ENCODE data around the gene NRXN2.

The NRXN2 gene

DNA sequence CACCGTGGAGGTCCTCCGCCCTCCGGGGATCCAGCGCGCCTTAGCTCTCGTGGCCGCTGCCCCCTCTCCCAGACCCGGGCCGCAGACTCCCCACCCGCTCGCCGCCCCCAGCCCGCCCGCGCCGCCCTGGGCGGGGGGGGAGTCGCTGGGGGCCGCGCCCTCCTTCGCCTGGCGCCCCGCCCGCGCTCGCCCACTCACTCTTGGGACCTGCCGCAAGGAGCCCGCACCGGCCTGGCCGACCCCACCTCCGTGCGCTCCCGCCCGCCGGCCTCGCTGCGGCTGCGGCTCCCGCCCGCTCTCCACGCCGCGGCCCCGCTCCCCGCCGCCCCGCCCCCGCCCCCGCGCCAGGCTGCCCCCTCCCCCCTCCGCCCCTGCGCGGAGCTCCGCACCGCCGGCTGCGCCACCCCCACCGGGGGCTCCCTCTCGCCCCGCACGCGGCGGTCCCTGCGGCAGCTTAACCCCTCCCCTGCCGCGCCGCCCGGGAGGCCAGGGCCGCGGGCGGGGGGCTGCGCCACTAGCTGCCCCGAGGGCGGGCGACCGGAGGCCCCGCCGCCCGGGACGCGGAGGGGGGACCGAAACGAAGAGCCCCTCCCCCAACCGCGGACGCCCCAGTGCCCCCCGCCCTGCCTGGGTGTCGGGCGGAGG is 21.7 kb upstream of the NRXN2 start:
- DNase-seq (ENCODE audit: extremely low read depth in 1 of 2, low read depth in 1 of 2): peak in 1 of 2 donors; percentile 40

DNA sequence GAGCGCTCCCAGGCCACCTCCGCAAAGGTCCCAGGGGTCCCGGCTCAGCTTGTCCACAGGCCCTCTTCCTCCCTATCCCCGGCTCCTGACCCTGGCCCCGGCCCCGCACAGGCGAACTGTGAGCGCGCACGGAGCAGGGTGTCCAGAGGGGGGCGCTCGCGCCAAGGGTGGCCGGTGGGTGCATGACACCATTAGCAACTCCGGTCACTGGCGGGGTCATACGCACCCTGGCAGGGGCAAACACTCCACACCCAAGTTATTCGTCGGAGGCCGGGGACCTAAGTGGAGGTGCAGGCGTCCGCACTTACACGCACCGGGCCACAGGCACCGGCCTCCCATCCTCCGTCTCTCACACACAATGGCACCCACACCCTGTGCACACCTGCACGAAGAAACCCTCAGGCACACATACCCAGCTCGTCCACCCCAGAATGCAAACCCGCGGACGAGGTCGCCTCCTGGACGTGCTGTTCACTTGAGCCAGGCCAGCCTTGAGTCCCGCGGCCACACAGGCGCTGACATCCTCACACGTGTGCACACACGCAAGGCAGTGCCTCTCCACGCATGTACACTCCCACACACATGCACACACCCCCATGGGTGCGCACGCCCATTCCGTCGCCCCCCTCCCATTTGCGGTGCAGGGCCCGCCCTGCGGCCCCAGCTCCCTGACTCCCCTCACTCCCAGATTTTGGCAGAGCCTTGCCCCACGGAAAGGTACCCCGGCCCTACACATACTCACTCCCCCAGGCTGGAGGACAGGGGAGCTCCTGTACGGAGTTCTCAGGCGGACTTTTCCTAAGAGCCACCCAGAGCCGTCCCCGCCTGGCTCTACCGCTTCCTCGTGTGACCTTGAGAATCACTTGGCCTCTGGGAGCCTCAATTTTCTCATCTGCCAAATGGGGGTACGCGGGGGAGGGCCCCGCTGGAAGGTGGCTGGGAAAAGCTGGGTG is 20.9 kb upstream of the NRXN2 start, which contains the start of gene RASGRP2:
Gene RASGRP2, minus strand, starts transcription at position 552 of the 953 bp plus-strand sequence. CDS start 1,276 bp downstream, outside the sequence.
- peak in 1 of 2 donors; percentile 83 for DNase-seq (ENCODE audit: extremely low read depth in 1 of 2, low read depth in 1 of 2)

- DNase-seq (ENCODE audit: extremely low read depth in 1 of 2, low read depth in 1 of 2): peak in 1 of 2 donors; percentile 70
These were observed 20.0 kb upstream of the NRXN2 start for GRCh38 chr11:64742889-64743590.

- no peak for DNase-seq (ENCODE audit: extremely low read depth in 1 of 2, low read depth in 1 of 2)
These were observed 19.3 kb upstream of the NRXN2 start for GRCh38 chr11:64742087-64742888.

DNA sequence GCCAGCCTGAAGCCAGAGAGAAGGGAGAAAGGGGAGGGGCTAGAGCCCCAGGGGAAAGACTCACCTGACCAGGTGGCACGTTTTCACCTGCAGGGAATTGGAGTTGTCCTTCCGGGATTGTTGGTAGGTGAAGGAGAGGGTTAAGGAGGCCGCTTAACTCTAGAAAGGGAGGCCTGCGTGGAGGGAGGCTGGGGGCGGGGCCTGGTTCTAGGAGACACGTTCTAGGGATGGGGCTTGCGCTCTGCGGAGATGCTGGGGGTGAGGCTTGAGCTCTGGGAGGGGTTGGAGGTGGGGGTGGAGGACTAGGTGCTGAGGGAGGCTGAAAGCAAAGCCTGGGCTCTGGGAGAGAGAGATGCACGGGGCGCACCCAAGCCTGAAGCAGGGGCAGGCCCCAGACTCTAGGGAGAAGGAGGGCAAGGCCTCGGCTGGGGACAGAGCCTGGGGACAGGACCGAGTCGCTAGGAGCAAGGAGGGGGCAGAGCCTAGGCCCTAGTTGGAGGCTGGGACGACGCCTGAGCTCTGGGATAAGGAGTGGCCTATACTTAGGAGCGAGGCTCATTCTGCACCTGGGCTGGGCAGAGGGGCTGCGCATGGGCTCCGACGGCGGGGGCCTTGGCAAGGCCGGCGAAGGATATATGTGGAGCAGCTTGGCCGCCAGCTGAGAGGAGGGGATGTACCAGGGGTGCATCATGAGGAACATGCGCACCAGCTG is 18.5 kb upstream of the NRXN2 start:
- no peak for DNase-seq (ENCODE audit: extremely low read depth in 1 of 2, low read depth in 1 of 2)

- DNase-seq (ENCODE audit: extremely low read depth in 1 of 2, low read depth in 1 of 2): no peak
These were observed 16.9 kb upstream of the NRXN2 start for GRCh38 chr11:64739871-64740270.

DNA sequence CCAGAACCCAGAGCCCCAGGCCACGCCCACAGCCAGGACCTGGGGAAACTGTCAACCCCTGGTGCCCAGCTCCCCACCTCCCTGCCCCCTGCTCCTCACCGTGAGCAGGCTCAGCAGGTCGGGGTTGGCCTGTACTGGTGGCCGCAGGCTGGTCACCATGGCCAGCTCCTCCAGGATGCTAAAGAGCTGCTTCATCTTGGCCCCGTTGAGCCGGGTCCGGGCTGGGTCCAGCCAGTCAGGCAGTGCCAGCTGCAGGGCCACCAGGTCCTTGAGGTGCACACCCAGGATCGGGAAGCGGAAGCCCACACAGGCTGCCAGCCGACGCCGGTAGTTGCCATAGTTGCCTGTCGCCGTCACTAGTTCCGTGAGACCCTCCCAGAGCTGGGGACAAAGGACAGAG is 13.7 kb upstream of the NRXN2 start:
- no peak for DNase-seq (ENCODE audit: extremely low read depth in 1 of 2, low read depth in 1 of 2)

DNA sequence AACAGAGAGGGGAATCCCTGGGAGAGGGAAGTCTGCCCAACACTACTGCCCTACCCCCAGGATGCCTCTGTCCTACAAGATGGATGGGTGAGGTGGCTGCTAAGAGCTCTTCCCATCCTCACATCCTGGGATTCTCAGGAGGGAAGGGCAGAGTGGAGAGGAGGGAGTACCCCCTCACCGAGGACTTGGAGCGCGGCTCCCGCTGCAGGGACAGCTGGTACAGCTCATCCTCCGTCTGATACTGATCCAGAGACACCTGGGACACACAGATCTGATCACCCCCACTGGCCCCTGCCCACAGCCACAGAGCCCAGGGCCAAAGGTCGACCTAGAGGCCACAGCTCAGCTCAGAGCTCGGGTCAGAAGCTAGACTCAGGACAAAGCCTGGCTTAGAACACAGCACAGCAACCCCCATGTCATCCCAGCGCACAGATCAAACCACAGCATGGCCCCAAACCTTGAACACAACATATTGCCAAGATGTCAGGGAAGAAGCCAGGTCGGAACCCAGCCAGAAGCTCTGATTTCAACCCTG is 12.8 kb upstream of the NRXN2 start:
- DNase-seq (ENCODE audit: extremely low read depth in 1 of 2, low read depth in 1 of 2): no peak

GRCh38 chr11:64734811-64735724 is 12.1 kb upstream of the NRXN2 start:
- no peak for DNase-seq (ENCODE audit: extremely low read depth in 1 of 2, low read depth in 1 of 2)

GRCh38 chr11:64731601-64732000 is 8.6 kb upstream of the NRXN2 start:
- no peak for DNase-seq (ENCODE audit: extremely low read depth in 1 of 2, low read depth in 1 of 2)

DNA sequence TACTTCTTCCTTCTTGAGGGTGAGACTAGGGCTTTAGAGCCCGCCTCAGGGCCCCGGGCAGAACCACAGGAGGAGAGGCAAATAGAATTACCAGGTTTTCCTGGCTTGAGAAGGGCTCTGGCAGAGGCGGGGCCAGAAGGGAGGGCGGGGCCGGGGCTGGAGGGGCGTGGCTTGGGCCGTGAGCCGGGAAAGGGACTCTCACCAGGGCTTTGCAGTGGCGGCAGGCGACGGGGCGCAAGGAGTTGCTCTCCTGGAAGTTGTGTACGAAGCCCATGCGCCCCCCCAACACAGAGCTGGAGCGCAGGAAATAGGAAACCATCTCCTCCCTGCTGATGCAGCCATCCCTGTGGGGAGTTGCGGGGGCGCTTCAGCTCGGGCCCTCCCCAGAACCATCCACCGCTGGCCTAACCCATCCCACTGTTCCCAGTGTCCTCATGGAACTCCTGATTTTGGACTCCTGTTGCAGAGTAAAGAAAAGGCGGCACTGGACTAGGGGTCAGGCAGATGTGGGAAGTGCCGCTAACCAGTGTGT is 6.9 kb upstream of the NRXN2 start:
- DNase-seq (ENCODE audit: extremely low read depth in 1 of 2, low read depth in 1 of 2): no peak

DNA sequence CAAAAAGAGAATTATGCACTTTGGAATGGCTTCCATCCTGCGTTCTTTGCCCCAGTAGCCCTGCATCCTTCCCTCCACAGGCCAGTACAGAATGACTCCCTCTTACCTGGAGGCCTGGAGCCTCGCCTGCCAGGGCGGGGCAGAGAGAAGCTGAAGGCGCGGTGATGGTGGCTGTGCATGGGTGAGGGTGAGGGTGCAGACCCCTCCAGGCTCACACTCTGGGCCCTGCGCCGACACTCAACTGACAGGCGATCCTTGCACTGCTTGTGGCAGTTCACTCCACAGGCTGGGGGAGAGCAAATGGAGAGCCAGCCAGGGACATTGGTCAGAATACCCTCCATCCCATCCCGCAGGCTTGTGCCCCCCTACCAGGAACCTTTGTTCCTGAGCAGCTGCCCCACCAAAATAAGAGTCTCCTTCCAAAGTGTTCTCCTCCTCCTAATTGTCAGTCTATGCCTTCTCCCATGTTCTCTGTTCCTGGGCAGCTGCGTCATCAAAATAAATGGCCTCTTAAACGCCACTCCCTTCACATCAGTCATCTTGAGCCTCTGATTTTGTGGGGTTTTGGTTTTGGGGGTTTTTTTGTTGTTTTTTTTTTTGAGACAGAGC is 5.9 kb upstream of the NRXN2 start:
- DNase-seq (ENCODE audit: extremely low read depth in 1 of 2, low read depth in 1 of 2): no peak

- no peak for DNase-seq (ENCODE audit: extremely low read depth in 1 of 2, low read depth in 1 of 2)
These were observed 4.0 kb upstream of the NRXN2 start for GRCh38 chr11:64726867-64727530.

DNA sequence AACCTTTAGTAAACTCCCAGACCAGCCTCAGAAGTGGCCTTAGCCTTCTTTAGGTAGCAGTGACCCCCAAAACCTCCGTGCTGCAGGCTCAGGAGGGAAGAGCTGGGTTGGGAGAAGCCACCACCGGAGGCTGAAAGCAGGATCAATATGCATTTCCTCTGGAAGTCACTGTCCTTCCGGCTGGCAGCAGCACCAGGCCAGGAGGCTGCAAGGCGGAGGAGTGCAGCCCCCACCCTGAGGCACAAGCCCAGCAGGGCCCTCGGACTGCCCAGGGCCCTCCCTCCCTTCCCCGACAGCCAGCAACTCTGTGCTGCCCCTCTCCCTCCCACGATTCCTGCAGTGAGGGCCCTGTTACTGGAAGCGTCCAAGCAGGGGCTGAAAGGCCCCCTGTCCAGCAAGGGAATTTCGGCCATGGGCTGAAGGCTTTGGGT is 3.2 kb upstream of the NRXN2 start:
- DNase-seq (ENCODE audit: extremely low read depth in 1 of 2, low read depth in 1 of 2): no peak

- no peak for DNase-seq (ENCODE audit: extremely low read depth in 1 of 2, low read depth in 1 of 2)
These were observed 2.0 kb upstream of the NRXN2 start for GRCh38 chr11:64724863-64725532.

GRCh38 chr11:64723907-64724862 is 1.2 kb upstream of the NRXN2 start:
- no peak for DNase-seq (ENCODE audit: extremely low read depth in 1 of 2, low read depth in 1 of 2)
